Activated CD4-positive, CD25-positive, alpha-beta regulatory T cell treated with anti-CD3 and anti-CD28 coated beads, Interleukin-2, amount 50 U/mL, for 16 hours (primary cell): Measurements from ENCODE around the gene RLF.
"Not testable (repeated sequence)": the region's sequence is repeated elsewhere in the genome, so short reads cannot be mapped to it uniquely, and the experiment has no call there.

ENCODE experiments used
- DNase-seq: peaks from one replicate; pipeline ENCODE4 v3.0.0-alpha.2; 2020; ENCODE audit warnings: low read depth, low spot score

RLF gene

DNA sequence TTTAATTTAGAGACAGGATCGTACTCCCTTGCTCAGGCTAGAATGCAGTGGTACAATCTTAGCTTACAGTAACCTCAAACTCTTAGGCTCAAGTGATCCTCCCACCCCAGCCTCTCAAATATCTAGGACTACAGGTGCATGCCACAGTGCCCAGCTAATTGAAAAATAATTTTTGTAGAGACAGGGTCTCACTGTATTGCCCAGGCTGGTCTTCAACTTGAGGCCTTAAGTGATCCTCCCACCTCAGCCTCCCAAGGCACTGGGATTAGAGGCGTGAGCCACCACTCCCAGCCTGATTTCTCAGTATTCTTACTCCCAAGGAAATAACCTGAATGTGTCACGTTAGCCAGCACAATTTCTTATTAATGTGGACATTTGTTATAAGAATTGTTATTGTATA, 9.8 kb downstream of the RLF start:
- DNase-seq: no peak

DNA sequence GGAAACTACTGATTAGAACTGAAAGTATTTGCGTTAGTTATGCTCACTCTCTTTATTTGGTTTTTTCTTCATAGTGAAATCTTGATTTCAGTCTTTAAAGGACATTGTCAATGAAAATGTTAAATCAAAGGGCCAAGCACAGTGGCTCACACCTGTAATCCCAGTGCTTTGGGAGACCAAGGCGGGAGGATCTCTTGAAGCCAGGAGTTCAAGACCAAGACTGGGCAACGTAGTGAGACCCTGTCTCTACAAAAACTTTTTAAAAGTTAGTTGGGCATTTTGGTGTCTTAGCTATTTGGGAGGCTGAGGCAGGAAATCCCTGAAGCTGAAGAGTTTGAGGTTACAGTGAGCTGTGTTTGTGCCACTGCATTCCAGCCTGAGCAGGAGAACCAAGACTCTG, 13.6 kb downstream of the RLF start:
- no peak for DNase-seq

DNA sequence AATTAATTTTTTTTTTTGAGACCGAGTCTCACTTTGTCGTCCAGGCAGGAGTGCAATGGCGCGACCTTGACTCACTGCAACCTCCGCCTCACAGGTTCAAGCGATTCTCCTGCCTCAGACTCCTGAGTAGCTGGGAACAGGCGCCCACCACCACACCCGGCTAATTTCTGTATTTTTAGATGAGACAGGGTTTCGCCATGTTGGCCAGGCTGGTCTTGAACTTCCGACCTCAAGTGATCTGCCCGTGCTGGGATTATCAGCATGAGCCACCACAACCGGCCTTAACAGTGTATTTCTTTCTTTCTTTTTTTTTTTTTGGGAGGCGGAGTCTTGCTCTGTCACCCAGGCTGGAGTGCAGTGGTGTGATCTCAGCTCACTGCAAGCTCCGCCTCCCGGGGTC, 15.8 kb downstream of the RLF start:
- DNase-seq: not testable (repeated sequence)

GRCh38 chr1:40178200-40178599, 17.0 kb downstream of the RLF start:
- no peak for DNase-seq

- no peak for DNase-seq
Measured at GRCh38 chr1:40179496-40180089, 18.4 kb downstream of the RLF start.

GRCh38 chr1:40183055-40183710, 22.0 kb downstream of the RLF start:
- DNase-seq: no peak

DNA sequence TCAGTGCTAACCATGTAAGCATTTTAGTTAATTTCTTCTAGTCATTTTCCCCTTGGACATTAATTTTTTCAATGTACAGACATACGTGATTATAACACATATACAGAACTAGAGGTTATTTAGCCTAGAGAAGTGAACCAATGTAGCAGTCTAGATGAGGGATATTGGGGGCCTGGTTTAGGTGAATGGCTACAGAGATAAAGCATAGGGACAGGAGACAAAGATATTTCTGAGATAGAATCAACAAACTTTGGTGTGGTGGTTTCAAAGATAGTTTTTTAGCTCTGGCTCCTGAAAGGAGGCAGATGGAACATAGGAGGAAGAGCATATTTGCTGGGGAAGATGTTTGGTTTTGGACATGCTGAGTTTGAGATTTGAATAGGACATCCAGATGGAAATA, 23.0 kb downstream of the RLF start:
- no peak for DNase-seq

- DNase-seq: peak; percentile 33
Measured at GRCh38 chr1:40185951-40186864, 25.0 kb downstream of the RLF start.

DNA sequence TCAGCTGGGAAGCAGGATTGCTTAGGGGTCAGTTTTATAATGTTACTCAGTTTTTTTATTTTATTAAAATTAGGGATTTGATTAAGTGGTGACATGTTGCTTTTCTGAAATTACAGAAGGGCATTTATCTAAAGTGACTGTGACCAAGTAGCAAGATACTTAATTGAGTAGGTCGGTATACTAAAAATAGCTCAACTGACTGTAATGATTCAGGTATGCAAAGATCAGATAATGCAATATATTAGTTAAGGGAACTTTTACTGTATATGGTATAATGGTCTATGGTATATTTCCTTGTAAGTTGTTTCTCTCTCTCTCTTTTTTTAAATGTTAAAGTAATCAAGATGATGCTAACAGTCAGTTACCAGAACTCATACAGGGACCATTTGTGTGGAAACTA, 26.2 kb downstream of the RLF start:
- DNase-seq: no peak

DNA sequence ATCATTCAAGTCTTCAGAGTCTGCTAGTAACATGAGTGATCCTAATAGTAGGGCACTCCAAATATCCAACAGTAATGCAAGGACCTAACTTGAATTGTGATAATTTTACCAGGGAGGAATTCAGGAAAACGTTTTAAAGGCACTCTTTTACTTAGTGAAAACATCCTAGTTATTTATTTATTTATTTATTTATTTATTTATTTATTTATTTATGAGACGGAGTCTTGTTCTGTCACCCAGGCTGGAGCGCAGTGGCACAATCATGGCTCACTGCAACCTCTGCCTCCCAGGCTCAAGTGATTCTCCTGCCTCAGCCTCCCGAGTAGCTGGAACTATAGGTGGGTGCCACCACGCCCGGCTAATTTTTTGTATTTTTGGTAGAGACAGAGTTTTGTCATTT, 33.5 kb downstream of the RLF start:
- DNase-seq: not testable (repeated sequence)

GRCh38 chr1:40197656-40198055, 36.5 kb downstream of the RLF start:
- DNase-seq: no peak

DNA sequence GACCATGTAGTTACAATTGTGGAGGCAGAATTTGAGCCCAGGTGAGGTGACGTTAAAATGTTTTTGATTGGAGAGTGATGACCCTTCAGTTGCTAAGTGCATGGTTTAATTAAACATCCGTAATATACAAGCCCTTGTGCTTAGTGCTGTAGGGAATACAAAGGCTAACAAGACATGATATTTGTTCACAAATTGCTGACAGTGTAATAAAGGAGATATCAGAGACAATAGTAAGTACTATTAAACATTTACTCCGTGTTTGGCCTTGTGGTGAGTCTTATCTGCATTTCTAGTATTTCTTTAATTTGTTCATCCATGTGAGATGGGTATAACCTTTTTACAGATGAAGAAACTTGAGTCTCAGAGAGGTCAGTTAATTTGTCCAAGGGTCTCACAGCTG, 37.9 kb downstream of the RLF start:
- no peak for DNase-seq

DNA sequence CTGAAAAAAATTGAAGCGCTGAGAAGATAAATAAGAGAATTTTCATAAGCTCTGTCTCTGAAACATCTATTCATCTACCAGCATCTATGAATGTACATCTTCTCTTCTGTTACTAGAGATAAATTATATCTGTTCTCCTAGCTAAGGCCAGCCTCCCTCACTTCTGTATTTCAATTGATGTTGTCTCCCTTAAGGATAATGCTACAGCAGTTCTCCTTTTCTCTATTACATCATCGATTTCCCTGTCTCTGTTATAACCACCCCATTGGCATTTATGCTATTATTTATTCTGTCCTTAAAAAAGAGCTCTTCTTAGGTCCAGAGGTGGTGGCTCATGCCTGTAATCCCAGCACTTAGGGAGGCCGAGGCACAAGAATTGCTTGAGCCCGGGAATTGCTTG, 43.7 kb downstream of the RLF start:
- no peak for DNase-seq

DNA sequence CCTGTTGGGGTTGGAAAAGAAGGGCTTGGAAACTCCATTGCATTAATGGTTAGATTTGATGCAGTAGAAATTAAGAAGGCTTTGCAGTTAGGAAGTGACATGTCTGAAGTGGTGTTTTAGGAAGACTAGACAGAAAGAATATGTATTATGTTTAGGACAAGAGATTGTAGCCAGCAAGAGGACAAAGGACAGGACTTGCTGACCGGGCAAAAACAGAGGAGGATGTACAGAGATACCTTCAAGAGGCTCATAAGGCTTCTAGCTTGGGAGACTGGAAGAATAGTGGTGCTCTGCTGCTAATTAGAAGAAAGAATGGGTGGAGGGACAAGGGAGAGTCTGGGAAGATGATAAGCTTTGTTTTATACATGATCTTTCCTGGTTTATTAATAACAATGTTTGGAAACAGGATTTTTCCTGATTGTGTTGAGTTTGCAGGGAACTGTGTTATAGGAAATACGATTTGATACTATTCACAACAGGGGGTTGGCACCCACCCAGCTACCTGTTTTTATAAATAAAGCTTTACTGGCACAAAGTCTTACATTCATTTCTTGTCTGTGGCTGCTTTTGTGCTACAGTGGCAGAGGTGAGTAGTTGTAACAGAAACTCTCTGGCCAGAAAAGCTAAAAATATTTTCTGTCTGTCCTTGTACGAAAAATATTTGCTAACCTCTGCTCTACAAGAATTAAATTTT, 49.5 kb downstream of the RLF start:
- no peak for DNase-seq

DNA sequence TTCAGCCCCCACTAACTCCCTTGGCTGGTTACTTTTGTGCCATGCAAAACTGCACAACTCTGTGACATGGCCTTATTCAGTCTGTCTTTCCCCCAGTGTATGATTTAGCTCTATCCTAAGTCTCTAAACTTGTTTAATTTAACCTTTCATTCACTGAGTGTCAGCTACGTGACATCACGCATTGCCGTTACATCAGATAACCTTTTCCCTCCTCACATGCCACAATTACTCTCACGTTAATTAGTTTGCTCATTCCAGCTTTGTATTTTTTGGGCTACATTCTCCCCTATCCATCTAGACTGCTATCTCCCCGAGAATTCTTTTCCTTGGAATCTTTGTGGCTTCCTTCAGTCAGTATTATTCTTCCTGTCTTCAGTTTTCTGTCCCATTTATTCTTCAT, 57.1 kb downstream of the RLF start:
- DNase-seq: no peak

DNA sequence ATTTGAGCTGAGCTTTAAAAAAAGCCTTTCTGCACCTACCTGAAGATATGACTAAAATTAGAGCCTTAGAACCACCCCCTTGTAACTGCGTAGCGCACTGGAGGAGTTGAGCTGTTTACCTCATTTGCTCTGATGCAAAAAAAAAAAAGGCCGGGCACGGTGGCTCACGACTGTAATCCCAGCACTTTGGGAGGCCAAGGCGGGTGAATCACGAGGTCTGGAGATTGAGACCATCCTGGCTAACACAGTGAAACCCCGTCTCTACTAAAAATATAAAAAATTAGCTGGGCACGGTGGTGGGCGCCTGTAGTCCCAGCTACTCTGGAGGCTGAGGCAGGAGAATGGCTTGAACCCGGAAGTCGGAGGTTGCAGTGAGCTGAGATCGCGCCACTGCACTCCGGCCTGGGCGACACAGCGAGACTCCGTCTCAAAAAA, 60.3 kb downstream of the RLF start:
- DNase-seq: not testable (repeated sequence)

GRCh38 chr1:40221977-40222772, 61.0 kb downstream of the RLF start:
- DNase-seq: no peak

DNA sequence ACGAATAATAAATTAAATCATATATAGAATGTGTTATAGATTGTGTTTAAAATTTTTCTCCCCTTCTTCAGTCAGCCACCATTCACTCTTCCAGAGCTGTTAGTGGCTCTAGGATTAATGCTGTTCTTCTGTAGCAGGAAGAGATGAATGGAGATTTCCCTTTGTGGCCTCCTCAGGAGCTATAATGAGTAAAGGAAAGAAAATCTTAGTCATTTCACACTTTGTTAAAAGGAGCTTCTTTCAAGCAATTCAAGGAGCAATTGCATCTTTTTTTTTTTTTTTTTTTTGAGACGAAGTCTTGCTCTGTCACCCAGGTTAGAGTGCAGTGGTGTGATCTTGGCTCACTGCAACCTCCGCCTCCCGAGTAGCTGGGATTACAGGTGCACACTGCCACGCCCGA, 62.9 kb downstream of the RLF start:
- no peak for DNase-seq

DNA sequence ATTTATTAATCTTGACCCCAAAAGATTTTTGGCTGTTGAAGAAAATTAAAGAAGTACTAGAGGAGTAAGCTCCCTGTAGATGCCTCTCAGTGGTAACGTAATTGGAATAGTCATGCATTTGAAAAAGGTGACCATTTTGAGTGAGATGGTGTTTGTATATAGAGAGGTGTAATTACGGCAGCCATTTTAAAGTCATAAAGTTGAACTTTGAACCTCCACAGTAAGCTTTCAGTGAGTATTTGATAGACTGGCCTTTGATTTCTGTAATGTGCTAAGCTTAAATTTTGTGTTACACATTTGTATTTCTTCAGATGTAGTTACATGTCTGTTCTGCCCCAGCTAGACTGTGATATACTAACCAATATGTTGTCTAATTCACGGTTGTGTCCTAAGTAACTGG, 65.0 kb downstream of the RLF start:
- DNase-seq: no peak

- DNase-seq: peak; percentile 31
Measured at GRCh38 chr1:40232444-40232843, 71.3 kb downstream of the RLF start.

- no peak for DNase-seq
Measured at GRCh38 chr1:40239626-40240025, 78.4 kb downstream of the RLF start.
